CD4-positive, alpha-beta T cell treated with Interleukin-6 for 4 hours (primary cell): ENCODE results near the gene DIRAS1.
A peak's percentile ranks its signal among the peaks of the same experiment; 100 is the strongest.
"Not testable (repeated sequence)": the region's sequence is repeated elsewhere in the genome, so short reads cannot be mapped to it uniquely, and the experiment has no call there.

Experiments used
- DNase-seq: peaks from one replicate; pipeline ENCODE4 v3.0.0-alpha.2; 2020; ENCODE audit warnings: mixed read lengths

Gene DIRAS1

GRCh38 chr19:2703691-2704216 is 17.4 kb downstream of the DIRAS1 start:
- no peak for DNase-seq

- no peak for DNase-seq
Observed at GRCh38 chr19:2703077-2703437, 18.1 kb downstream of the DIRAS1 start.

- DNase-seq, result peak; percentile 98
Observed at GRCh38 chr19:2702170-2703076, 18.7 kb downstream of the DIRAS1 start, which contains the start of gene GNG7. Gene GNG7, minus strand, starts transcription at chr19:2702694. Its CDS starts 182,006 bp downstream, at chr19:2520688.

- no peak for DNase-seq
Observed at GRCh38 chr19:2701361-2702169, 19.6 kb downstream of the DIRAS1 start.

GRCh38 chr19:2700660-2701360 is 20.4 kb downstream of the DIRAS1 start:
- no peak for DNase-seq

- no peak for DNase-seq
Observed at GRCh38 chr19:2699413-2700140, 21.6 kb downstream of the DIRAS1 start.

GRCh38 chr19:2694196-2694595 is 27.0 kb downstream of the DIRAS1 start:
- no peak for DNase-seq

GRCh38 chr19:2693492-2694160 is 27.5 kb downstream of the DIRAS1 start:
- no peak for DNase-seq

- no peak for DNase-seq
Observed at GRCh38 chr19:2691951-2692350, 29.2 kb downstream of the DIRAS1 start.

- DNase-seq, result no peak
Observed at GRCh38 chr19:2690856-2691255, 30.3 kb downstream of the DIRAS1 start.

- DNase-seq, result no peak
Observed at GRCh38 chr19:2686360-2686759, 34.8 kb downstream of the DIRAS1 start.

GRCh38 chr19:2685204-2685704 is 35.9 kb downstream of the DIRAS1 start:
- DNase-seq, result no peak

GRCh38 chr19:2683430-2684003 is 37.7 kb downstream of the DIRAS1 start:
- DNase-seq, result no peak

- no peak for DNase-seq
Observed at GRCh38 chr19:2680808-2681207, 40.4 kb downstream of the DIRAS1 start.

GRCh38 chr19:2679439-2679838 is 41.7 kb downstream of the DIRAS1 start:
- no peak for DNase-seq

GRCh38 chr19:2678948-2679347 is 42.2 kb downstream of the DIRAS1 start:
- DNase-seq, result not testable (repeated sequence)

GRCh38 chr19:2678044-2678671 is 43.0 kb downstream of the DIRAS1 start:
- no peak for DNase-seq

GRCh38 chr19:2676823-2677222 is 44.3 kb downstream of the DIRAS1 start:
- DNase-seq, result no peak

GRCh38 chr19:2675892-2676291 is 45.3 kb downstream of the DIRAS1 start:
- no peak for DNase-seq

- no peak for DNase-seq
Observed at GRCh38 chr19:2670217-2670616, 51.0 kb downstream of the DIRAS1 start.
